Prostate gland (tissue), 2 donors: ENCODE data around the gene PAQR7. TPM values are rescaled to one million over a fixed set of nuclear protein-coding genes. Genes with fewer than 3 reads are reported as not detected.
A peak's percentile ranks its signal among the peaks of the same experiment; 100 is the strongest.

Source experiments
- DNase-seq: peaks from one replicate; pipeline ENCODE4 v3.0.0-alpha.2; 2019; ENCODE audit warnings: low spot score
- H3K27ac ChIP-seq, 2 donors: fragments of 200-600 bp; sonication (generic); 2 replicates each; pipeline ENCODE4 v1.5.1; 2017 to 2019
- H3K27me3 ChIP-seq: fragments of 200-600 bp; sonication (generic); replicated peaks from 2 replicates; pipeline ENCODE4 v1.5.1; 2019; ENCODE audit not compliant: insufficient read depth
- H3K36me3 ChIP-seq, 2 donors: fragments of 200-600 bp; sonication (generic); 1 replicate in 1 of 2; 2 replicates in 1 of 2; pipeline versions ENCODE4 v1.5.1 to v1.8.1; 2017 to 2019
- H3K4me1 ChIP-seq: fragments of 200-600 bp; sonication (generic); replicated peaks from 2 replicates; pipeline ENCODE4 v1.5.1; 2019
- H3K4me3 ChIP-seq, 2 donors: fragments of 200-600 bp; sonication (generic); 2 replicates each; pipeline ENCODE4 v1.5.1; 2017 to 2019
- H3K9me3 ChIP-seq: fragments of 200-600 bp; sonication (generic); 2 replicates; pipeline ENCODE4 v1.5.1; 2017
- POLR2A ChIP-seq: fragments of 450-650 bp; IDR thresholded peaks from one replicate; pipeline ENCODE4 v1.6.1; 2016; ENCODE audit warnings: antibody characterized with exemption, mild to moderate bottlenecking
- POLR2AphosphoS5 ChIP-seq: sonication (generic); formaldehyde crosslinking; IDR thresholded peaks from one replicate; pipeline ENCODE4 v1.6.1; 2017; ENCODE audit warnings: antibody characterized with exemption
- WGBS: methylation state at CpG from one replicate; pipeline ENCODE4 v1.1.5; 2018; 5-methylcytosine and 5-hydroxymethylcytosine counted together
- intact Hi-C: fragments of 100-400 bp; cut with DNase I; formaldehyde crosslinking; loops from one replicate; pipeline ENCODE4 v1.14.2; 2022
- total RNA-seq, 2 donors: library from RNA; depleted of rRNA; stranded (reverse); fragments of >200 nt; gene quantifications; one replicate each; pipeline ENCODE4 v1.1.0, GENCODE V29; 2016
- TF ChIP-seq, protein P1 (sequence below), 4 experiments: fragments of 200-600 bp in 2 of 4; fragments of 450-650 bp in 2 of 4; sonication (generic) in 2 of 4; IDR thresholded peaks; 1 replicate in 3 of 4; 2 replicates in 1 of 4; pipeline ENCODE4 v1.5.1; 2016 to 2019; ENCODE audit warnings: antibody characterized with exemption in 4 of 4, mild to moderate bottlenecking in 2 of 4, moderate library complexity in 2 of 4

PAQR7 gene
- total RNA-seq, 2 donors from 2014 or later = 7.8 to 74.0 TPM

DNA sequence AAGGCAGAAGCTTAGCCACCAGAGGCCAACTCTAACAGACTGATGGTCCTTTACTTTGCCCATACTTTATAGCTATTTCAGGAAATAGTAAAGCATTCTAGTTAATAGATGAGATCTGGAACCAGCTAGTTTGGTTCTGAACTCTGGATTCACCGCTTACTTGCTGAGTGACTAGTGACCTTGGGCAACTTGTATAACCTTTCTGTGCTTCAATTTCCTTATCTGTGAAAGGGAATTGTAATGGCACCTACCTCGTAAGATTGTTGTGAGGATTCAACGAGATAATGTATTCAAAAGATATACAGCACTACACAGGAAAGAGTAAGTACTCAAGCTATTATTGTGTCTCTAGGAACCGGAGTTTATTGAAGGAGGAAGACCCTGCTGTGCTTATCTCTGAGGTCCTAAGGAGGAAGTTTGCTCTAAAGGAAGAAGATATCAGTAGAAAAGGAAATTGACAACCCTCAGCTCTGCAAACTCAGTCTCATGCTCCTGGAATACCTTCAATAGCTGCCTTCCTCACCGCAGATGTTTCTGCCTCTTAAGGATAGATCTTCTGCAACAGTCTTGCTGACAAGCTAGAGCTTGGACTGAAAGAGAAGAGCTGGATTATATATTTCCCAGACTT lies 43.8 kb downstream of the PAQR7 start:
- peaks cover 10 to 51% of the 10 kb centered on the region in 2 donors for H3K36me3 ChIP-seq
- no peak overlapping the region for H3K4me3 ChIP-seq
- 56% methylated on average over 5 of the region's 5 CpGs for WGBS

GRCh38 chr1:25829046-25829445 lies 46.5 kb downstream of the PAQR7 start:
- no peak overlapping the region for H3K27ac ChIP-seq
- intact Hi-C loops = no loop called here

More for the DNA sequence above, 43.8 kb downstream of the PAQR7 start:
- no peaks in the 10 kb centered on the region for H3K27me3 ChIP-seq
- H3K27ac ChIP-seq = no peak overlapping the region
- no peaks in the 10 kb centered on the region for H3K9me3 ChIP-seq
- H3K4me1 ChIP-seq = peaks cover 4% of the 10 kb centered on the region
- no peak for DNase-seq
- intact Hi-C loops = no loop called here
- TF ChIP-seq, protein P1, sequence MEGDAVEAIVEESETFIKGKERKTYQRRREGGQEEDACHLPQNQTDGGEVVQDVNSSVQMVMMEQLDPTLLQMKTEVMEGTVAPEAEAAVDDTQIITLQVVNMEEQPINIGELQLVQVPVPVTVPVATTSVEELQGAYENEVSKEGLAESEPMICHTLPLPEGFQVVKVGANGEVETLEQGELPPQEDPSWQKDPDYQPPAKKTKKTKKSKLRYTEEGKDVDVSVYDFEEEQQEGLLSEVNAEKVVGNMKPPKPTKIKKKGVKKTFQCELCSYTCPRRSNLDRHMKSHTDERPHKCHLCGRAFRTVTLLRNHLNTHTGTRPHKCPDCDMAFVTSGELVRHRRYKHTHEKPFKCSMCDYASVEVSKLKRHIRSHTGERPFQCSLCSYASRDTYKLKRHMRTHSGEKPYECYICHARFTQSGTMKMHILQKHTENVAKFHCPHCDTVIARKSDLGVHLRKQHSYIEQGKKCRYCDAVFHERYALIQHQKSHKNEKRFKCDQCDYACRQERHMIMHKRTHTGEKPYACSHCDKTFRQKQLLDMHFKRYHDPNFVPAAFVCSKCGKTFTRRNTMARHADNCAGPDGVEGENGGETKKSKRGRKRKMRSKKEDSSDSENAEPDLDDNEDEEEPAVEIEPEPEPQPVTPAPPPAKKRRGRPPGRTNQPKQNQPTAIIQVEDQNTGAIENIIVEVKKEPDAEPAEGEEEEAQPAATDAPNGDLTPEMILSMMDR (IDR thresholded peaks at IDR 0.05) = no peak
- TF ChIP-seq POLR2A (no peak), POLR2AphosphoS5 (no peak)

DNA sequence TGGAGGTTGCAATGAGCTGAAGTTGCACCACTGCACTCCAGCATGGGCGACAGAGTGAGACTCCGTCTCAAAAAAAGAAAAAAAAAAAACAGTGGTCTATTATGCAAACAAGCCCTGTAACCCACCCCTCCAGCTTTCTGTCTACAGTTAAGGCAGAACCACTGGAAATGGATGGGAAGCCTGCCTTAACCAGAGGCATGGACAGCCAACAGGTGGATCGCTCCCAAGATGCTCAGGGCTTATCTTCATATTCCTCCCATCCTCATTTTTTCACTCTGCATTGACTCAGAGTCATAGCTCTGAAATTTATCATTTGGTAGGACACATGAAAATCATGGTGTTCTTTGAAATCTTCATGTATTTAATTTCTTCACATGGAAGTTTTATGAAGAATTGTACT lies 47.0 kb downstream of the PAQR7 start:
- H3K9me3 ChIP-seq = no peaks in the 10 kb centered on the region
- no peak for DNase-seq
- no peak overlapping the region for H3K4me3 ChIP-seq
- no peak overlapping the region for H3K27ac ChIP-seq
- no peaks in the 10 kb centered on the region for H3K4me1 ChIP-seq
- 59% methylated on average over 3 of the region's 3 CpGs for WGBS
- H3K27me3 ChIP-seq = no peaks in the 10 kb centered on the region
- peaks cover 10 to 55% of the 10 kb centered on the region in 2 donors for H3K36me3 ChIP-seq
- intact Hi-C loops = no loop called here
- no peak for TF ChIP-seq POLR2A
- TF ChIP-seq POLR2AphosphoS5 = no peak
- TF ChIP-seq, protein P1 (IDR thresholded peaks at IDR 0.05) = no peak

More at GRCh38 chr1:25829046-25829445, 46.5 kb downstream of the PAQR7 start:
- H3K9me3 ChIP-seq = no peaks in the 10 kb centered on the region
- no peaks in the 10 kb centered on the region for H3K27me3 ChIP-seq
- H3K36me3 ChIP-seq = peaks cover 10 to 55% of the 10 kb centered on the region in 2 donors
- 100% methylated on average over 1 of the region's 1 CpG for WGBS
- H3K4me3 ChIP-seq = no peak overlapping the region
- no peak for TF ChIP-seq POLR2A
- TF ChIP-seq POLR2AphosphoS5 = no peak
- TF ChIP-seq, protein P1 (IDR thresholded peaks at IDR 0.05) = no peak
- no peak for DNase-seq
- no peaks in the 10 kb centered on the region for H3K4me1 ChIP-seq

GRCh38 chr1:25826571-25826970 lies 48.9 kb downstream of the PAQR7 start:
- no peaks in the 10 kb centered on the region for H3K4me1 ChIP-seq
- WGBS = 90% methylated on average over 10 of the region's 10 CpGs
- H3K27ac ChIP-seq = no peak overlapping the region
- H3K36me3 ChIP-seq = peaks cover 10 to 47% of the 10 kb centered on the region in 2 donors
- peak; percentile 26 for TF ChIP-seq POLR2AphosphoS5
- TF ChIP-seq, protein P1 (IDR thresholded peaks at IDR 0.05) = no peak
- H3K27me3 ChIP-seq = no peaks in the 10 kb centered on the region
- H3K4me3 ChIP-seq = no peak overlapping the region
- H3K9me3 ChIP-seq = no peaks in the 10 kb centered on the region
- intact Hi-C loops = no loop called here
- DNase-seq = no peak

- Histone ChIP-seq H3K4me3 (no peak overlapping the region), H3K4me1 (peaks cover 3% of the 10 kb centered on the region), H3K36me3 (peaks cover 10 to 40% of the 10 kb centered on the region in 2 donors), H3K27ac (no peak overlapping the region), H3K9me3 (no peaks in the 10 kb centered on the region), H3K27me3 (no peaks in the 10 kb centered on the region)
- WGBS = 98% methylated on average over 2 of the region's 2 CpGs
- intact Hi-C loops = no loop called here
- no peak for DNase-seq
- TF ChIP-seq POLR2A = no peak
- no peak for TF ChIP-seq POLR2AphosphoS5
Measured at GRCh38 chr1:25825605-25826004, 49.9 kb downstream of the PAQR7 start.
